ENCODE results near the gene ACP6.

DNA sequence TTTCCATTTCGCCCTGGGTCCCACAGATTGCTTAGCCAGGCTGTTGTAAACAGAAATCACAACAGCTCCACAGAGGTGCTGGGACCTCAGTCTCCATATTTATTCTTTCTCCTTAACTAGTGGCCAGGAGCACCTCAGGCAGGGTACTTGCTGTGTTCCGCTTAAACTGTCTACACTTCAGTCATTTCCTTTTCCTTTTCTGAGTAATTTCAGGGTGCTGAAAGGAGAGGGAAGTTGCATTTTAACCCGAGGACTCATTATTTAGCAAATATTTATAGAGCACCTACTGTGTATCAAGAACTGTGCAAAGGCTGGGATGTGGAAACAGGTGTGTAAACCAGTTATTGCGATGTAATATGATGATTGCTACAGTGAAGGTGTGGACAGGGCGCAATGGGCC, 41.9 kb downstream of the ACP6 start:
- TF ChIP-seq, protein P1, sequence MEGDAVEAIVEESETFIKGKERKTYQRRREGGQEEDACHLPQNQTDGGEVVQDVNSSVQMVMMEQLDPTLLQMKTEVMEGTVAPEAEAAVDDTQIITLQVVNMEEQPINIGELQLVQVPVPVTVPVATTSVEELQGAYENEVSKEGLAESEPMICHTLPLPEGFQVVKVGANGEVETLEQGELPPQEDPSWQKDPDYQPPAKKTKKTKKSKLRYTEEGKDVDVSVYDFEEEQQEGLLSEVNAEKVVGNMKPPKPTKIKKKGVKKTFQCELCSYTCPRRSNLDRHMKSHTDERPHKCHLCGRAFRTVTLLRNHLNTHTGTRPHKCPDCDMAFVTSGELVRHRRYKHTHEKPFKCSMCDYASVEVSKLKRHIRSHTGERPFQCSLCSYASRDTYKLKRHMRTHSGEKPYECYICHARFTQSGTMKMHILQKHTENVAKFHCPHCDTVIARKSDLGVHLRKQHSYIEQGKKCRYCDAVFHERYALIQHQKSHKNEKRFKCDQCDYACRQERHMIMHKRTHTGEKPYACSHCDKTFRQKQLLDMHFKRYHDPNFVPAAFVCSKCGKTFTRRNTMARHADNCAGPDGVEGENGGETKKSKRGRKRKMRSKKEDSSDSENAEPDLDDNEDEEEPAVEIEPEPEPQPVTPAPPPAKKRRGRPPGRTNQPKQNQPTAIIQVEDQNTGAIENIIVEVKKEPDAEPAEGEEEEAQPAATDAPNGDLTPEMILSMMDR (IDR thresholded peaks at IDR 0.05): no peak
- no peak for TF ChIP-seq EP300 (IDR thresholded peaks at IDR 0.05)
- TF ChIP-seq POLR2AphosphoS5 (IDR thresholded peaks at IDR 0.05): no peak
- no peak for TF ChIP-seq POLR2A (IDR thresholded peaks at IDR 0.05)
